ENCODE measurements around the gene MYO1E.

- TF ChIP-seq ISL1 (CRISPR knock-in tag; IDR thresholded peaks at IDR 0.05) (no peak), ZNF70 (CRISPR knock-in tag; IDR thresholded peaks at IDR 0.05) (no peak), TOX (CRISPR knock-in tag; IDR thresholded peaks at IDR 0.05; ENCODE audit: borderline replicate concordance) (no peak), ZNF565 (CRISPR knock-in tag; conservative IDR thresholded peaks at IDR 0.05; ENCODE audit: low read depth) (no peak), SNAI2 (CRISPR knock-in tag; IDR thresholded peaks at IDR 0.05) (no peak)
These were observed 199.5 kb downstream of the MYO1E start for GRCh38 chr15:59173194-59173593.
